Measurements from ENCODE around the gene HEMK1. TPM values are rescaled to one million over a fixed set of nuclear protein-coding genes. Genes with fewer than 3 reads are reported as not detected.

The HEMK1 gene
- total and polyA plus RNA-seq, 2 of the 8 experiments (the other 6 are each of a cell fraction or from before 2014, with no cell fraction given) = 9.7 to 10.6 TPM

DNA sequence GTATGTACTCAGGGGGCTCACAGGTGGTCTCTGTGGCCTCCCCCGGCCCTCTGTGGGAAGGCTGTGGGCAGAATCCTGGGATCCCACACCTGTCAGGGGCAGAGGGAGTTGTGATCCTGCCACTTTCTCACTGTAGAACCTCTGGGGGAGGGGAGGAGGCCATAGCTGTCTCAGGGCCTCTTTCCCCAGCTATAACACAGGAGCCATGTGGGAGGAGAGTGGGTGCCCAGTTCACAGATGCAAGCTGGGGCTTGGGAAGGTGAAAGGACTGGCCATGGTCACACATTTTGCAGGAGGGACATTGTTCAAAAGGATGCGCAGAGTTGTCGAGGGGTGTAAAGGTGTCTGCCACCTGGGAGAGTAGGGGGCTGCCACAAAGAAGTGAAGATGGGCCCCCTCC is 59.3 kb downstream of the HEMK1 start:
- Histone ChIP-seq H3K27ac (ENCODE audit: low read depth, low read length) (no peak overlapping the region), H3K9ac (replicated peaks in 1 of 4; ENCODE audit: extremely low read depth in 1 of 4, low read depth in 3 of 4, low read length in 3 of 4) (no peak overlapping the region), H2AK5ac (ENCODE audit: low read depth, low read length) (no peak overlapping the region), H3K56ac (replicated peaks; ENCODE audit: insufficient read length, low read depth, low read length) (no peak overlapping the region), H3K4me3 (ENCODE audit: extremely low read depth in 1 of 4, insufficient read depth in 2 of 4, low read depth in 3 of 4, low read length in 4 of 4) (no peak overlapping the region), H2BK15ac (ENCODE audit: low read length) (no peak overlapping the region), H3K4me1 (replicated peaks in 1 of 4; ENCODE audit: control insufficient read depth in 3 of 4, insufficient read depth in 4 of 4, low read length in 3 of 4) (peaks cover 2 to 19% (median 12%) of the 10 kb centered on the region in 4 experiments), H3K4ac (replicated peaks; ENCODE audit: insufficient read length, low read depth, low read length) (no peak overlapping the region), H3K23me2 (ENCODE audit: low read depth, low read length) (0 out of 2 replicates have a peak, but pooled peaks cover 1% of the 10 kb centered on the region), H2BK5ac (ENCODE audit: low read depth, low read length) (no peak overlapping the region; the same call in 1 of the 2 replicates), H2BK12ac (ENCODE audit: low read depth, low read length) (no peak overlapping the region), H3K79me2 (ENCODE audit: control insufficient read depth in 1 of 2, insufficient read depth in 2 of 2, low read length in 2 of 2) (peaks cover 0 to 42% of the 10 kb centered on the region in 2 experiments; a peak in 1 of 4 replicates), H4K8ac (ENCODE audit: extremely low read depth, insufficient read depth, low read length) (no peak overlapping the region; the same call in 1 of the 2 replicates), H4K20me1 (replicated peaks in 1 of 2; ENCODE audit: control insufficient read depth in 1 of 2, insufficient read depth in 2 of 2, low read length in 2 of 2) (peaks cover 2 to 21% of the 10 kb centered on the region in 2 experiments), H2AFZ (ENCODE audit: low read length) (no peak overlapping the region), H3K14ac (ENCODE audit: insufficient read length) (no peak overlapping the region), H4K5ac (ENCODE audit: insufficient read length, low read depth, low read length) (no peak overlapping the region), H3K9me3 (ENCODE audit: insufficient read depth in 2 of 2, low read depth in 1 of 2, low read length in 1 of 2) (no peaks in the 10 kb centered on the region), H3K23ac (ENCODE audit: insufficient read length) (no peak overlapping the region), H2BK20ac (ENCODE audit: low read length) (no peak overlapping the region), H3K79me1 (ENCODE audit: low read depth, low read length) (peaks cover 11% of the 10 kb centered on the region), H2BK120ac (replicated peaks; ENCODE audit: low read depth, low read length) (no peak overlapping the region), H3K36me3 (ENCODE audit: control insufficient read depth in 2 of 4, insufficient read depth in 4 of 4, low read length in 3 of 4) (peaks cover 0 to 3% (median 0%) of the 10 kb centered on the region in 4 experiments; a peak in 2 of 8 replicates), H3K4me2 (ENCODE audit: insufficient read depth in 1 of 2, low read depth in 2 of 2, low read length in 2 of 2) (no peak overlapping the region), H4K91ac (replicated peaks; ENCODE audit: insufficient read length, low read length) (no peak overlapping the region), H3K18ac (ENCODE audit: extremely low read depth, low read length) (no peak overlapping the region), H3K27me3 (replicated peaks in 1 of 4; ENCODE audit: control insufficient read depth in 3 of 4, extremely low read depth in 1 of 4, insufficient read depth in 3 of 4, low read length in 3 of 4) (no peaks in the 10 kb centered on the region)
- CTCF ChIA-PET (ENCODE audit: partially characterized antibody) = interaction anchor here (0.7 to 63.8 kb wide), 17 partner anchors 7 to 782 kb away, joined by 3 to 1262 read pairs (median 6); partner anchors contain the start of genes C3orf18, CISH, DOCK3 and HEMK1
- DNase-seq (ENCODE audit: low read depth in 1 of 2, low spot score in 2 of 2) = no peak
- WGBS, 2 experiments (ENCODE audit: extremely low coverage in 1 of 2, insufficient coverage in 1 of 2, insufficient read length in 1 of 2, insufficient replicate concordance in 2 of 2, low coverage in 1 of 2, low lambda C conversion rate in 2 of 2, missing lambda C conversion rate in 1 of 2) = 100% methylated on average over 3 of the region's 3 CpGs; no CpG with 5 or more reads in 1 of the 2 experiments
- FAIRE-seq = no peak
- TF ChIP-seq ASH2L (IDR thresholded peaks at IDR 0.05; ENCODE audit: low read length) = no peak
- no peak for TF ChIP-seq CBX8 (IDR thresholded peaks at IDR 0.05; ENCODE audit: borderline replicate concordance, low read depth, low read length)
- TF ChIP-seq, protein P1, sequence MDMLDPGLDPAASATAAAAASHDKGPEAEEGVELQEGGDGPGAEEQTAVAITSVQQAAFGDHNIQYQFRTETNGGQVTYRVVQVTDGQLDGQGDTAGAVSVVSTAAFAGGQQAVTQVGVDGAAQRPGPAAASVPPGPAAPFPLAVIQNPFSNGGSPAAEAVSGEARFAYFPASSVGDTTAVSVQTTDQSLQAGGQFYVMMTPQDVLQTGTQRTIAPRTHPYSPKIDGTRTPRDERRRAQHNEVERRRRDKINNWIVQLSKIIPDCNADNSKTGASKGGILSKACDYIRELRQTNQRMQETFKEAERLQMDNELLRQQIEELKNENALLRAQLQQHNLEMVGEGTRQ (IDR thresholded peaks at IDR 0.05; ENCODE audit: low read length) = no peak
- POLR2A ChIA-PET (ENCODE audit: partially characterized antibody) = interaction anchor here (1.8 to 2.8 kb wide), 3 partner anchors 11 to 24 kb away, joined by 7 to 20 read pairs (median 7); partner anchors contain the start of gene MAPKAPK3
